Fibroblast of peridontal ligament (primary cell): ENCODE measurements around the gene SF3A2.
A peak's percentile ranks its signal among the peaks of the same experiment; 100 is the strongest.

Source experiments
- DNase-seq: peaks from one replicate; pipeline ENCODE4 v3.0.0-alpha.2; 2010; ENCODE audit errors: extremely low read depth

Gene SF3A2

GRCh38 chr19:2226840-2227360 is 9.7 kb upstream of the SF3A2 start:
- no peak for DNase-seq

- no peak for DNase-seq
Observed at GRCh38 chr19:2227415-2228156, 9.0 kb upstream of the SF3A2 start.

GRCh38 chr19:2228157-2229030 is 8.2 kb upstream of the SF3A2 start:
- DNase-seq = no peak

- no peak for DNase-seq
Observed at GRCh38 chr19:2229103-2230032, 7.3 kb upstream of the SF3A2 start.

- no peak for DNase-seq
Observed at GRCh38 chr19:2230033-2230531, 6.5 kb upstream of the SF3A2 start.

GRCh38 chr19:2230807-2231533 is 5.7 kb upstream of the SF3A2 start:
- DNase-seq = no peak

GRCh38 chr19:2231621-2232221 is 4.9 kb upstream of the SF3A2 start:
- DNase-seq = no peak

- DNase-seq = no peak
Observed at GRCh38 chr19:2232286-2233151, 4.1 kb upstream of the SF3A2 start.

GRCh38 chr19:2233601-2234280 is 2.9 kb upstream of the SF3A2 start:
- no peak for DNase-seq

- no peak for DNase-seq
Observed at GRCh38 chr19:2234996-2235380, 1.6 kb upstream of the SF3A2 start.

- no peak for DNase-seq
Observed at GRCh38 chr19:2235381-2236063, 1.1 kb upstream of the SF3A2 start.

- no peak for DNase-seq
Observed at GRCh38 chr19:2236064-2236313, 635 bp upstream of the SF3A2 start.

GRCh38 chr19:2237051-2237868 is 636 bp downstream of the SF3A2 start:
- no peak for DNase-seq

GRCh38 chr19:2237869-2238153 is 1.2 kb downstream of the SF3A2 start:
- no peak for DNase-seq

GRCh38 chr19:2239173-2239572 is 2.5 kb downstream of the SF3A2 start:
- DNase-seq = no peak

- peak; percentile 29 for DNase-seq
Observed at GRCh38 chr19:2239771-2240770, 3.4 kb downstream of the SF3A2 start.
